OCI-LY3 (cell line): ENCODE measurements around the gene KIF6.

Experiments used
- EZH2phosphoT487 ChIP-seq: fragments of 200-600 bp; shearing (Covaris generic); IDR thresholded peaks from 2 replicates; pipeline ENCODE4 v1.6.1; 2018; ENCODE audit warnings: antibody characterized with exemption, mixed run types, low read depth
- TF ChIP-seq, protein P1 (sequence below): fragments of 200-600, 300-600 bp; sonication (generic); IDR thresholded peaks from 2 replicates; pipeline ENCODE4 v1.5.1; 2014; ENCODE audit warnings: antibody characterized with exemption, low read length, low read depth

GRCh38 chr6:39465539-39465938 lies 259.7 kb downstream of the KIF6 start:
- TF ChIP-seq, protein P1, sequence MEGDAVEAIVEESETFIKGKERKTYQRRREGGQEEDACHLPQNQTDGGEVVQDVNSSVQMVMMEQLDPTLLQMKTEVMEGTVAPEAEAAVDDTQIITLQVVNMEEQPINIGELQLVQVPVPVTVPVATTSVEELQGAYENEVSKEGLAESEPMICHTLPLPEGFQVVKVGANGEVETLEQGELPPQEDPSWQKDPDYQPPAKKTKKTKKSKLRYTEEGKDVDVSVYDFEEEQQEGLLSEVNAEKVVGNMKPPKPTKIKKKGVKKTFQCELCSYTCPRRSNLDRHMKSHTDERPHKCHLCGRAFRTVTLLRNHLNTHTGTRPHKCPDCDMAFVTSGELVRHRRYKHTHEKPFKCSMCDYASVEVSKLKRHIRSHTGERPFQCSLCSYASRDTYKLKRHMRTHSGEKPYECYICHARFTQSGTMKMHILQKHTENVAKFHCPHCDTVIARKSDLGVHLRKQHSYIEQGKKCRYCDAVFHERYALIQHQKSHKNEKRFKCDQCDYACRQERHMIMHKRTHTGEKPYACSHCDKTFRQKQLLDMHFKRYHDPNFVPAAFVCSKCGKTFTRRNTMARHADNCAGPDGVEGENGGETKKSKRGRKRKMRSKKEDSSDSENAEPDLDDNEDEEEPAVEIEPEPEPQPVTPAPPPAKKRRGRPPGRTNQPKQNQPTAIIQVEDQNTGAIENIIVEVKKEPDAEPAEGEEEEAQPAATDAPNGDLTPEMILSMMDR, result no peak
- TF ChIP-seq EZH2phosphoT487, result no peak
